Heart left ventricle (tissue), 13 donors: Measurements from ENCODE around the gene TNP2.

Experiments
- CTCF ChIP-seq, 12 donors: fragments of 200-600 bp; sonication (generic) in 4 of 12; IDR thresholded peaks; one replicate each; pipeline versions ENCODE4 v1.5.0 to v1.8.0; 2018 to 2022; ENCODE audit warnings: antibody characterized with exemption in 12 of 12, mild to moderate bottlenecking in 5 of 12
- POLR2A ChIP-seq, 2 donors: fragments of 450-650 bp; IDR thresholded peaks; one replicate each; pipeline ENCODE4 v1.6.1; 2017; ENCODE audit warnings: antibody characterized with exemption in 2 of 2, mild to moderate bottlenecking in 2 of 2, moderate library complexity in 2 of 2
- donor health status: ischemic (EF 13 %, LVEDD 7.1; RV severe dilation, severe dysfunction).
- donor health status: DM: no; HTN: yes; CAD: no.
- donor health status: DM: no; HTN: no; CAD: no.
- donor health status: ischemic (EF 25% LVEDD 6.9; RV normal size, moderate dysfunction).
- donor health status: ischemic (EF 25% LVEDD 5.7; RV mildly dilated, moderate dysfunction).
- donor health status: ischemic (EF 35%, LVEDD 5.7; RV mildly dilated, moderate dysfunction).
- donor health status: nonischemic (EF 11% LVEDD 7.7; RV severe dilation, severe dysfunction).
- donor health status: DM: yes; HTN: yes; CAD: no.
- donor health status: PGD.
- donor health status: ischemic (EF 29% LVEDD 5.4; RV normal size, mild dysfunction).
- donor health status: nonischemic (EF 23%, LVEDD 6.1; RV moderate dilation, normal function).

- TF ChIP-seq CTCF (IDR thresholded peaks at IDR 0.05) (no peak), POLR2A (IDR thresholded peaks at IDR 0.05) (no peak)
Measured at GRCh38 chr16:11318817-11319216, 49.7 kb upstream of the TNP2 start.
